CD4-positive, CD25-positive, alpha-beta regulatory T cell (primary cell): Measurements from ENCODE around the gene SEC24C. TPM values are rescaled to one million over a fixed set of nuclear protein-coding genes. Genes with fewer than 3 reads are reported as not detected.
"Not testable (repeated sequence)": the region's sequence is repeated elsewhere in the genome, so short reads cannot be mapped to it uniquely, and the experiment has no call there.

Source experiments
- ATAC-seq, 2 donors: fragments of 150-1000 bp; cut with Tn5 transposase; one replicate each; pipeline ENCODE4 v1.10.0; 2021; ENCODE audit warnings: low read depth in 2 of 2, moderate number of reproducible peaks in 2 of 2, moderate library complexity in 1 of 2
- DNase-seq, 3 donors: peaks; one replicate each; pipeline versions ENCODE4 v3.0.0 to v3.0.0-alpha.2; 2012 to 2022; ENCODE audit warnings: mixed read lengths in 1 of 3
- H3K27ac ChIP-seq: one replicate; pipeline ENCODE4 v1.7.0; 2013; ENCODE audit warnings: mild to moderate bottlenecking, low read length; ENCODE audit not compliant: insufficient read depth, poor library complexity, severe bottlenecking
- H3K27me3 ChIP-seq: one replicate; pipeline ENCODE4 v1.7.0; 2013; ENCODE audit warnings: low read length; ENCODE audit not compliant: control insufficient read depth, insufficient read depth
- H3K36me3 ChIP-seq: one replicate; pipeline ENCODE4 v1.7.0; 2013; ENCODE audit warnings: mild to moderate bottlenecking, low read length, moderate library complexity; ENCODE audit not compliant: control insufficient read depth, insufficient read depth
- H3K4me1 ChIP-seq: 2 replicates; pipeline ENCODE4 v1.7.0; 2013; ENCODE audit warnings: mild to moderate bottlenecking, low read length; ENCODE audit not compliant: insufficient read depth, control insufficient read depth, poor library complexity, severe bottlenecking
- H3K4me3 ChIP-seq: one replicate; pipeline ENCODE4 v1.7.0; 2013; ENCODE audit warnings: low read depth, mild to moderate bottlenecking, low read length, moderate library complexity
- H3K9me3 ChIP-seq, 2 experiments: 1 replicate in 1 of 2; 2 replicates in 1 of 2; pipeline ENCODE4 v1.7.0; 2013; ENCODE audit warnings: low read length in 2 of 2, mild to moderate bottlenecking in 1 of 2, moderate library complexity in 1 of 2; ENCODE audit not compliant: control insufficient read depth in 2 of 2
- H3K27ac Mint-ChIP-seq, 3 donors: one replicate each; pipeline ENCODE4 v1.8.0; 2020 to 2022; ENCODE audit warnings: mild to moderate bottlenecking in 3 of 3, mixed read lengths in 3 of 3, moderate library complexity in 2 of 3
- H3K27me3 Mint-ChIP-seq: one replicate; pipeline ENCODE4 v1.8.0; 2022; ENCODE audit warnings: mild to moderate bottlenecking, mixed read lengths
- H3K36me3 Mint-ChIP-seq: one replicate; pipeline ENCODE4 v1.8.0; 2020; ENCODE audit warnings: mixed read lengths
- H3K4me1 Mint-ChIP-seq, 4 donors: one replicate each; pipeline ENCODE4 v1.8.0; 2020 to 2022; ENCODE audit warnings: mixed read lengths in 4 of 4, mild to moderate bottlenecking in 1 of 4
- H3K4me3 Mint-ChIP-seq, 4 donors: one replicate each; pipeline ENCODE4 v1.8.0; 2020 to 2022; ENCODE audit warnings: mild to moderate bottlenecking in 4 of 4, mixed read lengths in 4 of 4, moderate library complexity in 3 of 4
- H3K9me3 Mint-ChIP-seq, 7 donors: one replicate each; pipeline ENCODE4 v1.8.0; 2020 to 2022; ENCODE audit warnings: mixed read lengths in 7 of 7, mild to moderate bottlenecking in 3 of 7, moderate library complexity in 2 of 7
- polyA plus RNA-seq, 4 donors: library from polyadenylated mRNA; unstranded; fragments of 300-500 nt; fragmentation: Illumina TruSeq; gene quantifications; one replicate each; pipeline ENCODE4 v1.2.3, GENCODE V29; 2021
- total RNA-seq: library from RNA; stranded (reverse); gene quantifications from one replicate; pipeline ENCODE4 v1.2.3, GENCODE V29; 2022

Gene SEC24C
- total and polyA plus RNA-seq, 5 donors from 2014 or later = 30.2 to 78.2 (median 39.3) TPM

DNA sequence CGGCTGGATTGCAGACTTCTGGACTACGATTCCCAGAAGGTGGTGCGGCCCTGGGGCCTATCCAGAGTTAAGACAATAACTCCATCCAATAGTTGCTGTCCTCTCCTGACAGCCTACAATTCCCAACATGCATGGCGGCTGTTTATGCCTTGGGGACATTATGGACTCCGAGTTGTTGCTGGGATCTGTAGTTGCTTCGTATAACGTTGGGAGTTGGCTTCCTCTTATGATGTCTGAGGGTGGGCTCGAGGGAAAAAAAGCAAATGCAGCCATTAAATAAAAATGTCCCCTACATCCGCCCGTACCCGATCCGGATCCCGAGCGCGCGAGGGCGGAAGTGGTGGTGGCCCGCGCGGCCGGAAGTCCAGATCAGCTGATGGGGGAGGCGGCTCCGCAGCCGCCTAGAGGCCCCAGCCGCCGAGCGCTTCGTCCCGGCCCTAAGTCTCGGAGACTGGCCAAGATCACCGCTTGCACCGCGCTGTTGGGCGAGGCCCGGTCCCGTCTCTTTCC is 41.1 kb downstream of the SEC24C start, which contains the start of gene ZSWIM8:
Gene ZSWIM8, plus strand, starts transcription at position 396 of the 510 bp plus-strand sequence. CDS start 273 bp downstream, outside the sequence.
- peak; percentile 84 to 87 for ATAC-seq
- Mint-ChIP-seq H3K9me3 (no peaks in the 10 kb centered on the region), H3K4me3 (peak within 1 kb of the TSS; percentile 95 to 98 (median 96)), H3K27me3 (peaks cover 9% of the 10 kb centered on the region), H3K36me3 (peaks cover 9% of the 10 kb centered on the region), H3K27ac (peak within 1 kb of the TSS; percentile 95 to 98 (median 98)), H3K4me1 (peaks cover 27 to 66% (median 40%) of the 10 kb centered on the region in 4 donors)
- Histone ChIP-seq H3K4me3 (peak within 1 kb of the TSS; percentile 94), H3K27ac (peak within 1 kb of the TSS; percentile 80), H3K36me3 (peaks cover 13% of the 10 kb centered on the region), H3K27me3 (no peaks in the 10 kb centered on the region), H3K9me3 (no peaks in the 10 kb centered on the region), H3K4me1 (peaks cover 52% of the 10 kb centered on the region)
- DNase-seq = peak; percentile 83 to 93 (median 89)

DNA sequence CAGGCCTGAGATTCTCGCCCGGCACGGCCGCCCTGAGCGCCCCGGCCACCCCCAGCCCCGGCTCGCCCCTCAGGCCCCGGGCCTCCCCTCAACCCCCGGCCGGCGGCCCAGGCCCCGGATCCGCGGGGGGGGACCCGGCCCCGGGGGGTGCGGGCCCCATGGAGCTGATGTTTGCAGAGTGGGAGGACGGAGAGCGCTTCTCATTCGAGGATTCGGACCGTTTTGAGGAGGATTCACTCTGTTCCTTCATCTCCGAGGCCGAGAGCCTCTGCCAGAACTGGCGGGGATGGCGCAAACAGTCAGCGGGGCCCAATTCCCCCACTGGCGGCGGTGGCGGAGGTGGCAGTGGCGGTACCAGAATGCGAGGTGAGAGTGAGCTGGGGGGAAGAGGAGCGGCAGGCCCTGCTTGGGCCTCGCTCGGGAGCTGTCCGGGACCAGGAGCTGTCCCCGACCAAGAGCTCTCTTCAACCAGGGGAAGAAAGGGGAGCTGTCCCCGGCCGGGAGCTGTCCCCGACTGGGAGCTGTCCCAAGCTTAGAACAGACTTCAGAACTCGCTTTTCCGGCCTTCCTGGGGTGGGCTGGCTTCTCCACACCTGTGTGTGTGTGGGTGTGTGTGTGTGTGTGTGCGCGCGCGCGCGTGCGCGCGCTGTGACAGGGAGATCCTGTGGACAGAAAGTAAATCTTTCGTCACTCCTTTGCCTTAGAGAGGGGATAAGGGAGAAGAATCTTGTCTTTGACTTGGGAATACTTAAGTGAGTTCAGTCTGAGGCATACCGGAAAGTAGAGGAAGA is 41.7 kb downstream of the SEC24C start:
- peak; percentile 23 to 64 (median 53) for DNase-seq
- H3K27me3 Mint-ChIP-seq = peaks cover 9% of the 10 kb centered on the region
- peaks cover 11% of the 10 kb centered on the region for H3K36me3 Mint-ChIP-seq
- peak overlapping the region; percentile 95 to 98 (median 98) for H3K27ac Mint-ChIP-seq
- H3K9me3 Mint-ChIP-seq = no peaks in the 10 kb centered on the region
- peaks cover 24 to 61% (median 37%) of the 10 kb centered on the region in 4 donors for H3K4me1 Mint-ChIP-seq
- Histone ChIP-seq H3K9me3 (no peaks in the 10 kb centered on the region), H3K4me1 (peaks cover 45% of the 10 kb centered on the region), H3K27me3 (no peaks in the 10 kb centered on the region), H3K27ac (peak overlapping the region; percentile 80), H3K36me3 (peaks cover 17% of the 10 kb centered on the region), H3K4me3 (peak overlapping the region; percentile 77)
- peak; percentile 1 for ATAC-seq
- peak overlapping the region; percentile 95 to 98 (median 96) for H3K4me3 Mint-ChIP-seq

DNA sequence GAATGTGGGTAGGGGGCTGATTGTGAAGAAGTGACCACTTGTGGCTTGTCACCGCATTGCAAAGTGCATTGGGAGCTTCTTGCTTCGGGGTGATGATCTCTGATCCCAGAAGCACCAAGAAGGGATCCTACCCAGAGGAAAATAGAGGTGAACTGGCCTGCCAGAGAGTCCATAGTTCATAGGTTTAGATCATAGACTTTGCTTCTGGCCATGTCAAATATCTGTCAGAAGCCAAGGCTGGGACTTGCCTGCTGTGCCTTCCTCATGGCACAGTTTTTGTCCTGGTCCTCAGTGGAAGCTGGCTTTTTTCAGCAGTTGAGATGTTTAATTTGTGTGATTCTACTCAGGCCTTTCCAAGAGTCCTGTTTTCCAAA is 42.3 kb downstream of the SEC24C start:
- Histone ChIP-seq H3K36me3 (peaks cover 23% of the 10 kb centered on the region), H3K4me1 (peaks cover 39% of the 10 kb centered on the region), H3K27ac (peak overlapping the region; percentile 80), H3K4me3 (peak overlapping the region; percentile 77), H3K27me3 (no peaks in the 10 kb centered on the region), H3K9me3 (no peaks in the 10 kb centered on the region)
- Mint-ChIP-seq H3K9me3 (no peaks in the 10 kb centered on the region), H3K36me3 (peaks cover 11% of the 10 kb centered on the region), H3K4me3 (peak overlapping the region; percentile 92 to 98 (median 96)), H3K4me1 (peaks cover 23 to 56% (median 37%) of the 10 kb centered on the region in 4 donors), H3K27ac (peak overlapping the region; percentile 92 to 98 (median 95)), H3K27me3 (peaks cover 9% of the 10 kb centered on the region)
- DNase-seq (no peak), ATAC-seq (no peak)

DNA sequence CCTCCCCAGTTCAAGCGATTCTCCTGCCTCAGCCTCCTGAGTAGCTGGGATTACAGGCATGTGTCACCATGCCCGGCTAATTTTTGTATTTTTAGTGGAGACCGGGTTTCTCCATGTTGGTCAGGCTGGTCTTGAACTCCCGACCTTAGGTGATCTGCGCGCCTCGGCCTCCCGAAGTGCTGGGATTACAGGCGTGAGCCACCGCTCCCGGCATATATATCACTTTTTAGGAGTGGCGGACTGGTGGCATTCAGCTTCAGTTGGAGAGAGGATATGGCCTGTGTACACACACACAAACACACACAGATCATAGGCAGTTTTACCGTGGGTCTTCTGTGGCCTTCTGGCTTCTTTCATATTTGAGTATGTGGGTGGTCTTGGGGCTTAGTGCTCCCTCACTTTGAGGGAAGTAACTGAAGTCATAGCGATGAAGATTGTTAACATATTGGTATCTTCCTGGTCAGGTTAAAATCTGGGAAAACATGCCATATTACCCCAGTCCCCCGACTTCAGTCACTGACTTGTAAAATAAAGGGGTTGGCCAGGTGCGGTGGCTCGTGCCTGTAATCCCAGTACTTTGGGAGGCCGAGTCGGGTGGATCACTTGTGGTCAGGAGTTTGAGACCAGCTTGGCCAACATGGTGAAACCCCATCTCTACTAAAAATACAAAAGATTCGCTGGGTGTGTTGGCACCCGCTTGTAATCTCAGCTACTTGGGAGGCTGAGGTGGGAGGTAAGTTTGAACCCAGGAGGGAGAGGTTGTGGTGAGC is 43.0 kb downstream of the SEC24C start:
- not testable (repeated sequence) for ATAC-seq, H3K9me3 Mint-ChIP-seq, DNase-seq, H3K4me3 ChIP-seq, H3K27ac ChIP-seq, H3K27me3 ChIP-seq, H3K27me3 Mint-ChIP-seq, H3K9me3 ChIP-seq
- Mint-ChIP-seq H3K27ac (peak overlapping the region in 1 of 3 donors; percentile 45), H3K4me1 (peaks cover 20 to 50% (median 33%) of the 10 kb centered on the region in 4 donors), H3K36me3 (peaks cover 11% of the 10 kb centered on the region), H3K4me3 (peak overlapping the region; percentile 92 to 98 (median 96))
- H3K4me1 ChIP-seq = peaks cover 36% of the 10 kb centered on the region
- H3K36me3 ChIP-seq = peaks cover 30% of the 10 kb centered on the region

DNA sequence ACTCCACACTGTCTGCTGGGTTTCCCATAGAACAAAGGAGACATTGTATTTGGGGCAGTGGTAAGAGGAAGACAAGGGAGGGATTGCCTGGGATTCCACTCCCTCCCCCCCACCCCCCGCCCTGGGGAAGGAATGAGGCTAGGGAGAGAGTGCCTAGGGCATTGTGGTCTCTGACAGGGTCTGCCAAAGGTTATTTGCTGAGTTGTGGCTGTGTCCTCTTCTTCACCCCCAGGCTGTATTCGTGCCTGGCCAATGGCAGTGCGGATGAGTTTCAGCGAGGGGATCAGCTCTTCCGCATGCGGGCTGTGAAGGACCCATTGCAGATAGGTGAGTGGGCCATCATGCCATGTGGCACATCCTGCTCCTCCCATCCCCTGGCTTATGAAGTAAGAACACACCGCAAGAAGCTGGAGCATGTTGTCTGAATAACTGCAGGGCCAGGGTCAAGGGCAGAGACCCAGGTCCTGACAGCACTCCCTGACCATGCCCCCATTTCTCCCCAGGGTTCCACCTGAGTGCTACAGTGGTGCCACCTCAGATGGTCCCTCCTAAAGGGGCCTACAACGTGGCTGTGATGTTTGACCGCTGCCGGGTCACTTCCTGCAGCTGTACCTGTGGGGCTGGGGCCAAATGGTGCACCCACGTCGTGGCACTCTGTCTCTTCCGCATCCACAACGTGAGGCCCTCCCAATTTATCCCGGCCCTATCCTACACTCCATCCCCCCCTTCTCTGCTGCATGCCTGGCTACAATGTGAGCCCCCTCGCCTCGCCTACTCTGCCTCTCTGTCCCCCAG is 44.9 kb downstream of the SEC24C start:
- Mint-ChIP-seq H3K27ac (peak overlapping the region in 1 of 3 donors; percentile 9), H3K36me3 (peaks cover 15% of the 10 kb centered on the region), H3K27me3 (peaks cover 9% of the 10 kb centered on the region), H3K9me3 (no peaks in the 10 kb centered on the region), H3K4me3 (peak overlapping the region in 1 of 4 donors; percentile 77), H3K4me1 (peaks cover 12 to 38% (median 22%) of the 10 kb centered on the region in 4 donors)
- Histone ChIP-seq H3K4me1 (peaks cover 24% of the 10 kb centered on the region), H3K36me3 (peaks cover 47% of the 10 kb centered on the region), H3K27me3 (no peaks in the 10 kb centered on the region), H3K27ac (no peak overlapping the region), H3K9me3 (no peaks in the 10 kb centered on the region), H3K4me3 (no peak overlapping the region)
- DNase-seq (no peak), ATAC-seq (no peak)

DNA sequence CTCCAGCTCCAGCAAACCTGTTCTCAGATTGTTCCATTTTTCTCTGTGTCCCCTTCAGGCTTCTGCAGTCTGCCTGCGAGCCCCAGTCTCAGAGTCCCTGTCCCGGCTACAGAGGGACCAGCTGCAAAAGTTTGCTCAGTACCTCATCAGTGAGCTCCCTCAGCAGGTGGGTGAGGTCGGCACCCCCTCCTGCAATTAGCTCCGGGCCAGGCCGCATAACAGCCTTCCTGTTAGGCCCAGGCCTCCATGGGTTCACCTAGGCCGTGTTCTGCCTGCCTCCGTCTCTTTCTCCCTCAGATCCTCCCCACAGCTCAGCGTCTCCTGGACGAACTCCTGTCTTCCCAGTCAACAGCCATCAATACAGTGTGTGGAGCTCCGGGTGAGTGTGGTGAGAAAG is 45.5 kb downstream of the SEC24C start:
- Mint-ChIP-seq H3K36me3 (peaks cover 19% of the 10 kb centered on the region), H3K4me3 (peak overlapping the region in 1 of 4 donors; percentile 77), H3K27ac (no peak overlapping the region), H3K4me1 (peaks cover 13 to 32% (median 22%) of the 10 kb centered on the region in 4 donors), H3K27me3 (peaks cover 9% of the 10 kb centered on the region), H3K9me3 (no peaks in the 10 kb centered on the region)
- H3K4me3 ChIP-seq = no peak overlapping the region
- H3K9me3 ChIP-seq = no peaks in the 10 kb centered on the region
- H3K4me1 ChIP-seq = peaks cover 23% of the 10 kb centered on the region
- H3K27me3 ChIP-seq = no peaks in the 10 kb centered on the region
- no peak for ATAC-seq
- H3K36me3 ChIP-seq = peaks cover 53% of the 10 kb centered on the region
- no peak overlapping the region for H3K27ac ChIP-seq
- no peak for DNase-seq
